ENCODE measurements around the gene ZC3H13.
A peak's percentile ranks its signal among the peaks of the same experiment; 100 is the strongest.

The ZC3H13 gene, protein sequence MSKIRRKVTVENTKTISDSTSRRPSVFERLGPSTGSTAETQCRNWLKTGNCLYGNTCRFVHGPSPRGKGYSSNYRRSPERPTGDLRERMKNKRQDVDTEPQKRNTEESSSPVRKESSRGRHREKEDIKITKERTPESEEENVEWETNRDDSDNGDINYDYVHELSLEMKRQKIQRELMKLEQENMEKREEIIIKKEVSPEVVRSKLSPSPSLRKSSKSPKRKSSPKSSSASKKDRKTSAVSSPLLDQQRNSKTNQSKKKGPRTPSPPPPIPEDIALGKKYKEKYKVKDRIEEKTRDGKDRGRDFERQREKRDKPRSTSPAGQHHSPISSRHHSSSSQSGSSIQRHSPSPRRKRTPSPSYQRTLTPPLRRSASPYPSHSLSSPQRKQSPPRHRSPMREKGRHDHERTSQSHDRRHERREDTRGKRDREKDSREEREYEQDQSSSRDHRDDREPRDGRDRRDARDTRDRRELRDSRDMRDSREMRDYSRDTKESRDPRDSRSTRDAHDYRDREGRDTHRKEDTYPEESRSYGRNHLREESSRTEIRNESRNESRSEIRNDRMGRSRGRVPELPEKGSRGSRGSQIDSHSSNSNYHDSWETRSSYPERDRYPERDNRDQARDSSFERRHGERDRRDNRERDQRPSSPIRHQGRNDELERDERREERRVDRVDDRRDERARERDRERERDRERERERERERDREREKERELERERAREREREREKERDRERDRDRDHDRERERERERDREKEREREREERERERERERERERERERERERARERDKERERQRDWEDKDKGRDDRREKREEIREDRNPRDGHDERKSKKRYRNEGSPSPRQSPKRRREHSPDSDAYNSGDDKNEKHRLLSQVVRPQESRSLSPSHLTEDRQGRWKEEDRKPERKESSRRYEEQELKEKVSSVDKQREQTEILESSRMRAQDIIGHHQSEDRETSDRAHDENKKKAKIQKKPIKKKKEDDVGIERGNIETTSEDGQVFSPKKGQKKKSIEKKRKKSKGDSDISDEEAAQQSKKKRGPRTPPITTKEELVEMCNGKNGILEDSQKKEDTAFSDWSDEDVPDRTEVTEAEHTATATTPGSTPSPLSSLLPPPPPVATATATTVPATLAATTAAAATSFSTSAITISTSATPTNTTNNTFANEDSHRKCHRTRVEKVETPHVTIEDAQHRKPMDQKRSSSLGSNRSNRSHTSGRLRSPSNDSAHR (N-terminal part only)

DNA sequence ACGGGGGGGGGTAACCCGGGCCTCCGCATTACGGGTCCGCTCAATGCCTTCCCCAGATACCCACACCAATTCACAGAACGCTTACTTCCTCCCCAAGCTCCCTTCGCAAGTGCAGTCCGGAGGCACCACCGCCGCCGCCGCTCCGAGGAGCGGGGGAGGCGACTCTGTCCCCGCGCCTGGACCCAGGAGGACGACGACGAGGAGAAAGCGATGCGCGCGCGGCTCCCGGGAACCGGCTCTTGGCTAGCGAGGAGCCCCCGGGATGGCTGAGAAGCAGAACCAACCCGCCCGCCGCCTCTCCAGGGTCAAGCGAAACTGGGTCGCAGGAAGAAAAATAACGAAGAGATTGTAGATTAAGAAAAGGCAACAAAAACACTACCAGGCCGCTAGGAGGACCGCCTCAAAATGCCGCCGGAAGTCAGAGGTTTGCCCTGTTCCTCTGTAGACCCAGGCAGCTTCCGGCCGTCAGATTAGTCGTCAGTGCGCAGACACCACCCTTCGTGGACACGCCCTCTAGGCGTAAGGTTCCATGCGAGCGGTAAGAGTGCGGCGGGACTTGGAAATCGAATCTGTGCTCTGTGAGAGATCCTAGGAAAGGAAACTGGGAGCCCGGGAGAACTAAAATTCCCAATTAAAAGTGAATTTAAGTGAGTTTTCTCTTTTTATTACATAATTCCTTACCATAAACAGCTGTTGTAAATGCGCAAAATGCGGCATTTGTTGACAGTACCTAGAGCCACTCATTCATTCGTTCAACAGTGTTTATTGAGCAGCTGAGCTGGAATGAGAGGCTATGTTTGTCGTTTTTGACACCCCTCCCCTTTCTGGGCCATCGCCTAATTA is at the start of gene ZC3H13:
ZC3H13 (minus strand) TSS at position 428 of the 843 bp plus-strand sequence. CDS start 7,239 bp downstream, outside the sequence.
- DNase-seq, result peak; percentile 95

DNA sequence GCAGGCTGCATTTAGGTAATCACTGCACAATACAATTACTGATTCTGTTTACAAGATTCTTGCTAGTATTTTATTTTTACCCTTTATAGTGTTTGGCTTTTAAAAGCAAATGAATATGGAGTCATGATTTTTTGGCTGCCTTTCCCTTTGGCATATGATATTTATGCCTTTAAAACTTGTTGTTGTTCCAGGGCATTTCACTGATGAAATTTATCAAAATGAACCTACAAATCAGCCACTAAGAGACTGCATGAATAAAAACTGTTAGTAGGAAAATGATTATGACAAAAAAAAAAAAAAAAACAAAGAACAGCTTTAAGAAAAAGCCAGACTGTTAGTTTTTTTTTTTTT is 49.7 kb upstream of the ZC3H13 start:
- no peak for DNase-seq

DNA sequence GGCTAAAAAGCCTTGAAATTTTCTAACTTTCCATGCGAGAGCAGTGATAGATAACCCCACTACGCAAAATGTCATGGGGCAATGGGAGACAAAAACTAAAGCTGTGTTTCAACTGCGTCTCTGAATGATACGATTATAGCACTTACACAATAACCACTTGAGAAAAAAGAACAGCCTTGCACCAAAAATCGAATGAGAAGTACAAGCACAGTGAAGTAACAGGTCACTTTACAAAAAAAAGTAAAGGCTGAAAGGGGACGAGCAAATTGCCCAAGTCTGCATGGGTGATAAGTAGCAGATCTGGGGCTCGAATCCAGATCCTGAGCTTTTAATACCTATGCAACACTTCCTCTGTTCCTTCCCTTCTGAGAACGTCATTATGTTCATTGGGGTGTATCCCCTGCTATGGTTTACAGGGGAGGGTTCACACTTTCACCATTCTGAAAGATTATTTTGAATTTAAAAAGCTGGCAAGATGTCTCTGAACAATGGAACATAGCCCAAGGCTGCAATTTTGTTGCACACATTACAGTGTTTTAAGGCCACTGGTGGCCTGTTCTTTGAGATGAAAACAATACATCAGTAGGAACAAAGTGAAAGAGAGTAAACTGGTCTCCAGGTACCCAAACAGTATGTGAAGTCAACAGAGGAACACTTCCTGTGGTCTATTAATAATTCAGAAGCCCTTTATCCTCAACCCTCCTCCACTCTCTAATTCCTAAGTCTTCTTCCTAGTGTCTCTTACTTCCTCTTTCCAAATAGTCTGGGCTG is 49.1 kb upstream of the ZC3H13 start:
- no peak for DNase-seq

DNA sequence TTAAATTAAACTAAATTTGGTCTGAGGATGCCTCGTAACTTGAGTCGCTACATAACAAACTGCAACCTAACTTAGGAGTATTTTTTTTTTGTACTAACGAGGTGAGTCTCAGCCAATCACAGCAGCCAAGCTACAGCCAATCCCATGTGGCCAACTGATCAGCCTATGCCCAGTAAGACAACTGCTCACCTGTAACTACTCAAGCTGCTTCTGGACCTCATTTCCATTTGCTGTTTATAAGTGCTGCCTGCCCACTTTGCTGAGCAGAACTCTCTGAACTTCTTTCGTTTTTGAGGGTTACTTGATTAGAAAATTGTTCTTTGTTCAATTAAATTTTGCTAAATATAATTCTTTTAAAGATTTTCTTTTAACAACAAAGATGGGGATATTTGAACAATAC is 48.5 kb upstream of the ZC3H13 start:
- DNase-seq, result no peak

DNA sequence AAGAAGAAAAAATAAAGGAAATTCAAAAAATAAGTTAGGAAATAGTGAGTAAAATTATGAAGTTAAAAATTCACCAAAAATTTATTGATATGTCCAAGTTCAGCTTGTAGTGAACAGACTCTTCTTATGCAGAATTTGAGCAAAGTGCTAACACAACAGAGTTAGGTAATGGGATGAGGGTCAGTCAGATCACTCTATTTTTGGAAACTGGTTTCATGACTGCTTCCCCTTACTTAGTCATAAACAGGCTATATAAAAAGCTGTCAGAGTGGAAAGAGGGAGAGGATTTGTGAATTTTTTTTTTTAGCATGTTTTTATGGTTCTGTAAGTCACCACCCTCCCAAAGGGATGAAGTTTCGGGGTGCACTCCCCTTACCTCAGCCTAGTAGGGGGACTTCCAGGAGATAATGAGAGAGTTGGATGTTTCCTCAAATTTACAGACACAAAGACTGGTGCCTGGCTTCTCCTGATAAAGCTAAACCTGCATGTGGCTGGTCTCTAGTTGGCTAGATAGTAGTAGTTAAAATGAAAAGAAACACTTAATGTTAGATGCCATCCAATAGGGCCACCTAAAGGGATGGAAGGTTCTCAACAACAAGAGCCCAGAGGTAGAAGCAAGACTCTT is 47.8 kb upstream of the ZC3H13 start:
- no peak for DNase-seq

DNA sequence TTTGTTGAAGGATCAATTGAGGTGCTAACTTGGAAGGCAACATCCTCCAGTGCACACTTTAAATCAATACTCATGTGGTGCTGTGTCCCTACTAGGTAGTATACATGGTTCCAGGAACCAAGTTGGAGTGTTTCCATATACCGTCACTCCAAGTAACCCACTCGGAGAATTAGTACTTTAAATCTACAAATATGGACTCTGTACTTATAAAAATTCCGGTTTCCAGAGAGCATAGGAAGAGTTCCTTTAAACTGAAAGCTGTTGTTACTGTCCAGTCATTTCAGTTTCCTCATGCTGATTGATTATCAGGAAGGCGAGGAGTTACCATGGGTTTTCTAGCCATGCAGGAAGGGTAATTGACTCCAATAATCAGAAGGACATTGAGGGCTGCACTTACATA is 45.1 kb upstream of the ZC3H13 start:
- no peak for DNase-seq

DNA sequence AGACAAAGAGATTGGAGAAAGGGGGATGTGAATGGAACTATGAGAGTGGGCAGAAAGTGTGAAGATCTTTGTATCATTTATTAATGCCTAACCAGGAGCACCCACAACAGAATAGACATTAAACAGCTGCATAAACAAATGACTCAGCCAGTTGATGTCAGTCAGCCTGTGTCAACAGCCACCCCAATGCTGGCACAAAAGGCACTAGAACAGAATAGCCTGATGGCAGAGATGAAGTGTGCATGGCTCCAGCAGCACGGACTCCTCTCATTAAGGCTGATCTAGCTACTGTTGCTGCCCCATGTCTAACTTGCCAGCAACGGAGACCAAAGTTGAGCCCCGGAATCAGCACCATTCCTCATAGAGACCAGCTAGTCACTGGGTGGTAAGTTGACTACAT is 44.5 kb upstream of the ZC3H13 start:
- DNase-seq, result no peak

DNA sequence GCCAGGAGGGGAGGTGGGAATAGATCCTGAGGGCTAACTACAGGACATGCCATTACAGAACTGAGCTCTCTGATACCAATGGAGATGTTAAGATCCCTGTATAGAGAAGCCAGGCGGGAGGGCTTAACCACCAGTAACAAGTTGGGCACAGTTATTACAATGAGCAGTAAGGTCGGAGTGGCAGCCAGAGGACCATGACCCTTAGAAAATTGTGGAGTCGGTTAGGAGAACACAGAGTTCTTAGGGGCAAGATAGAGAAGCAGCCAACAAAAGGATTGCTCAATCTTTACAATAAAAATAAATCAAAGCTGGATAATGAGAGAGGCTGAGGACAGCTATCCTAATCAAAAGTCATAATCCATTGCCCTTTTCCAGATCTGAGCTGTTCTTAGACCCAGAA is 41.9 kb upstream of the ZC3H13 start:
- no peak for DNase-seq

DNA sequence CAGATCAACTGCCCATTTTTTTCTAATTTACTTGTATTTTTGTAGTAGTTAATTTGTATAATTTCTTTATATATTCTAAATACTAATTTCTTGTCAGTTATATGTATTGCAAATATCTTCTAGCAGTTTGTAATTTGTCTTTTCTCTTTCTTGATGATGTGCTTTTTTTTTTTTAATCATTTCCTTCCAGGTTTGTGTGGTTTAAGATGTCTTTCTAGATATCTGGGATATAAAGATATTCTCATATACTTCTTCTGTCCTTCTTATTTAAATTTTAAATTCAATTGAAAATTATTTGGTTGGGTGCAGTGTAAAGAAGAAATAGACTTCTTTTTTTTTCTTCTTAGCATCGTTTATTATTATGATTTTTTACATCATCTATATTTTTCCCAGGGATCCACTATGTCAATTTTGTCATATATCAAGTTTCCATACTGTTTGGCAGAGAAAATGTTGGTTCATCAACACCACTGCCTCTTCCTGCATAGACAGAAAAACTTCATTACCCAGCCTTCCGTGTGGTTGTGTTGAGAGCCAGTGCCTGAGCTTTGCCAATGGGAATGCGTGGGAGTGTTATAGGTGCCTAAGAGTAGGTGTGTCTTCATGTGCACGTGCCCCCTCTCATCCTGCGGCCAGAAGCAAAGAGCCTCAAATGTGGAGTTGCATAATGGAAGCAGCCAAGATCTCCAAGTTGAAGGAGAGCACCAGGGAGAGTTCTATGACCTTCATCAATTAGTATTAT is 36.4 kb upstream of the ZC3H13 start:
- no peak for DNase-seq

DNA sequence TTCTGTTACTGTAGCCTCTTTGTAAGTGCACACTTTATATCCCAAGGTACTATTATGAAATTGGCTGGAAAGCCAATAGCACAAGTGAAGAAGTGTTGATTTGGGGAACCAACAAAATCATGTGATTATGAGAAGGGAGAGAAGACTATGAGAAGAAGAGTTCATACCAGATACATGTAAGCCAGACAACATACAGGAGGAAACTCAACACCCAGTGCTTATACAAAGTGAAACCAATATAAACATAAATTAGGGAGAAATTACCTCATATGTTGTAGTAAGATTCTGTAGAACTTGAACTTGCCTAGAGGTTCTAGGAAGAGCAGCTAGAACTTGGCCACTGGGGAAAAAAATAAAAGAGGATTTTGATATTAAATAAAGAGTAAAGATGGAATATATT is 34.9 kb upstream of the ZC3H13 start:
- DNase-seq, result no peak

DNA sequence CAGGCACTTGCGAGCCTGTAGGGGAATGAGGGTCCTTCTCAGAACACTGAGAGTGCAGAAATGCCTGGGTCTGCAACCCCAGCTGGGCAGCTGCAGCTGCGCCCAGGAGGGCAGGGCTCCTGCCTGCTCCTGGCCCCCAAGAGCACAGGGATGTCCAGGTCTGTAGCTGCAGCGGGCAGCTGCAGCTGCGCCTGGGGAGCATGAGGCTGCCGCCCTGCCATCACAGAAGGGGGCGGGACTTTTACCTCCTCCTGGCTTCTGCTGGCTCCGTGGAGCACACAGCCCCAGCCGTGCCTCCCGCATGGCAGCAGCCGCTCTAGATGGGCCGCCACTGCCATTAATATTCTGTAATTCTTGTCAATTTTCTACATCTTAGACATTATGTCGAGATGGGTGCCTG is 34.4 kb upstream of the ZC3H13 start:
- no peak for DNase-seq

DNA sequence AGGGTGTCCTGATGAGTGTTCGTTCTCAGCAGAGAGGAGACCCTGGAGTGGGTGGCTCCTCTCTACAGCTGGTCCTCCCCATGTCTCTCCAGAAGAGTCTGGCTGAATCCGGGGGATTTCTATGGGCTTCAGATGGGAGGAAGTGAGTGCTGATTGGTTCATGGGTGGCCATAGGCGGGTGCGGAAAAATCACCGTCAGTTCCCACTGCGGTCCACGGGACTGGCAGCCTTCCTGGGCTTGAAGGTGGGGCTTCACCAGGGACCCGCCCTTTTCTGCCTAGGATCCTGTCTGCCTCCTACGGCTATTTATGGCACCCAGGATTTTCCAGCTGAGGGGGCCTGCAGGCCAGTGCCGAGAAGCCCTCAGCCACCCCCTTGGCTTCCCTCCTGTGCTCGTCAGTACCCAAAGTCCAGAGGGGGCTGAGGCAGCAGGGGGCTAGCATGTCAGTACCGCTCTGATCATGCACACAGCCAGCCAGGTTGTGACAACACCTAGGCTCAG is 33.9 kb upstream of the ZC3H13 start:
- DNase-seq, result no peak

DNA sequence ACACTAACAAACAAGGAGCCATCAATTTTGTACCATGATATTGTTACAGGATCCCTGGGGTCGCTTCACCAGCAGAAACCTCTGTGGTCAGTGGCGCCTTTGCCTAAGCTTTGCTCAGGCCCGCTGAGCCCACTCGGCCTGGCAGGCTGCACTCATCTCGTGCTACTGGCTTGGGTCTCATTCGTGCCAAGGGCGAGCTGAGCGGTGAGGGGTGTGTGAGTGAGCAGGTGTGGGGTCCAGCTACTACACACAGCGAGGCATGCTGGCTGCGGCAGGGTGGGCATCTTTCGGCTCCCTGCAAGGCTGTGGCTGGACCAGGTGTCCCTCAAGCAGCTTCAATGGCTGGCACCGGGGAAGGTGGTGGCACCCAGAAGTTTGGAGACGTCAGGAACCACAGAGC is 33.2 kb upstream of the ZC3H13 start:
- DNase-seq, result no peak

DNA sequence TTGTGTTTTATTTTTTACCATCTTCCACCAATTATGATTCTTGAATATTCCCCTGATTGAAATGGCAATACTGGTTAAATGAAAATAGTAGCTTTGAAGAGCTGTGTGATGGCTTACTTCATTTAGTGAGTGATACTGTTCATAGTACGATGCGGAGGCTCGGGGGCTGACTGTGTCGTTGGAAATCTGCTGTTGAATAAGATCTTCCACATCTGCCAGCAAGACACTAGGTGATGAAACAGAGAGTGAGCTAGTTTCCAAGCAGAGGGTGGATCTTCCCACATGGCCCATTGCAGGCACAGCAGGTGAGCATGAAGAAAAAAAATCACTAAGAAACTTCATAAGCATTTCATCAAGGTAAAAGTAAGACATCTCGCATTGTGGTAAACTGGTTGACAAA is 29.8 kb upstream of the ZC3H13 start:
- DNase-seq, result no peak

DNA sequence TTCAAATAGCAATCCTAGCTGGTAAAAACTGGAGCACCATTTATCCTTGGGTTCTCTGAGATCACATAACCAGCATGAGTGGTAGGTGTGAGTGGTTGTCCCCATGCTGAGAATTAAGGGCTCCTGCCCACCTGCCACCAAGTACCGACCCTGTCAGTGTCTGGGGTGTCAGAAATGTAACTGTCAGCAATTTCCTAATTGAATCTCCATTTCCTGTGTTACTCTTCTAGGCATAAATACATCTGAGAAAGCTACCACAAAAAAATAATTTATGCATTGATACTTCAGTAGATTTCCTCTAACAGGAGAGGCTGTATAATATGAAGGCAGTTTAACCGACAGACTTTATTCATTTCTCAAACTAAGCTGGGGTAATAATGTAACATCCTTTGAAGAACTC is 27.2 kb upstream of the ZC3H13 start:
- DNase-seq, result no peak

DNA sequence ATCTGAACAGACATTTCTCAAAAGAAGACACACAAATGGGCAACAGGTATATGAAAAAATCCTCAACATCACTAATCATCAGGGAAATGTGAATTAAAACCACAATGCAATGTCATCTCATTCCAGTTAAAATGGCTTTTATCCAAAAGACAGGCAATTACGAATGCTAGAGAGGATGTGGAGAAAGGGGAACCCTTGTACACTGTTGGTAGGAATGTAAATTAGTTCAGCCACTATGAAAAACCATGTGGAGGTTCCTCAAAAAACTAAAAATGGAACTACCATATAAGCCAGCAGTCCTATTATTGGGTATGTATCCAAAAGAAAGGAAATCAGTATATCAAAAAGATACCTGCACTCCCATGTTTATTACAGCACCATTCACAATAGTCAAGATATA is 24.7 kb upstream of the ZC3H13 start:
- DNase-seq, result no peak

DNA sequence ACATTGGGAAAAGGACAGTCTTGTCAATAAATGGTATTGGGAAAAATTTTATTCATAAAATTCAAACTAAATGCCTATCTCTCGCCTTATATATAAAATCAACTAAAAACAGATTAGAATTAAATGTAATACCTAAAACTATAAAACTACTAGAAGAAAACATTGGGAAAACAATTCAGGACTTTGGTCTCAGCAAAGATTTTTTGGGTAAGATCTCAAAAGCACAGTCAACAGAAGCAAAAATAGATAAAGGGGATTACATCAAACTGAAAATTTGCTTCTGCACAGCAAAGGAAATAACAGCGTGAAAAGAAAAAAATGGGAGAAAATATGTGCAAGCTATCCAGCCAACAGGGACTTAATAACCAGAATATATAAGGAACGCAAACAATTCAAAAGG is 24.3 kb upstream of the ZC3H13 start:
- DNase-seq, result no peak

DNA sequence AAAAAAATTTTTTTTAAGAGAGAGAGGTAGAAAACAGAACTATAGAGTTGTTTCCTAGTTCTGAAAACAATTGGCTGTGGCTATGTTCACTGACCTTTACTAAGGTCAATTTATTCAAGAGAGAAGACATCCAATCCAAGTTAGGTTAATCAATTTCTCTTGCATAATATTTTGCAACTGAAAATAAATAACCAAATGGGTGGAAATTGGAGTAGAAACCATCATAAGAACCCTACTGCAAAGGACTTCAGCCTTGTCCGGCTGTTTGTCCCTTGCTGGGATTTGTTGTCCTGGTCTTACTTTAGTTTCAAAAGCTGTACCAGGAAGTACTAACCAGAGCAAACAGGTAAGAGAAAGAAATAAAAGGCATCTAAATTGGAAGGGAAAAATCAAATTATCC is 23.3 kb upstream of the ZC3H13 start:
- DNase-seq, result no peak

DNA sequence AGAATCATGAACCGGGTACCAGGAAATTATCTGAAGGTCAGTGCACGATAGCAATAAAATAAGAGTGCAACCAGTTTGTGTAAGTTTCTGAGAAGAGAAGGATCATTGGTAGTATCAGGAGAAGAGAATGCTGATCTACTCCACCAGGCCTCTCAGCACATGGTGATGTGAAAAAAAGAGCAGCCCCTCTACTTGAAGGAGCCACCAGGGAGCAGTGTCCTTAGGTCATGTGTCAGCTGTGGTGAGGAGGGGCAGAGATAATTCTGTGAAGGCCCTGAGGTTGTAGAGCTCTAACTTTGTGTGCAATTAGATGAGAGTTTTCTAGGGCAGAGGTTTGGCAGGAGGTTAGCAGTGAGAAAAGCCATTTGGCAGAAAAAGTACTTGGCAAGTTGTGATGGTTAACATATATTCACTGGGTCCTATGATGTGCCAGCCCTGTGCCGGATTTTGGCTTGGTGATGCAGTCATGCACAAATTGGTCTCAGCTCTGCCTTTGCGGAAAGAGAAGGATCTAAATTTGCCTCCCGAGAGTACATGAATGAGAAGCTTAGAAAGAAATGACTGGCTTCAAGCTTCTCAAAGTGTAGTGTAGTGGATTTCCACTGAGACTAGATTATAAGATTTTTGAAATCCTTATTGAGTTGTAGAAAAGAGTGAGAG is 19.2 kb upstream of the ZC3H13 start:
- DNase-seq, result no peak

DNA sequence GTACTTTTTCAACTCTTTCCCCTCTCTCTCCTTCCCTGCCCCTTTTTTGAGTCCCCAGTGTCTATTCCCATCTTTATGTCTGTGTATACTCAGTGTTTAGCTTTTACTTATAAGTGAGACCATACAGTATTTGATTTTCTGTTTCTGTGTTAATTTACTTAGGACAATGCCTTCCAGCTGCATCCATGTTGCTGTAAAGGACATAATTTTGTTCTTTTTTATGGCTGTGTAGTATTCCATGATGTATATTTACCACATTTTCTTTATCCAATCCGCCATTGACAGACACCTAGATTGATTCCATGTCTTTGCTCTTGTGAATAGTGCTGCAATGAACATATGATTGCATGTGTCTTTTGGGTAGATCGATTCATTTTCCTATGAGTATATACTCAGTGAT is 10.7 kb upstream of the ZC3H13 start:
- DNase-seq, result no peak
